Vagina (tissue), 2 donors: ENCODE measurements around the gene PKIG.
A peak's percentile ranks its signal among the peaks of the same experiment; 100 is the strongest.

Source experiments
- POLR2A ChIP-seq, 2 donors: fragments of 450-650 bp; IDR thresholded peaks; one replicate each; pipeline ENCODE4 v1.6.1; 2017; ENCODE audit warnings: antibody characterized with exemption in 2 of 2, mild to moderate bottlenecking in 2 of 2, moderate library complexity in 2 of 2
- POLR2AphosphoS5 ChIP-seq, 2 donors: sonication (generic); formaldehyde crosslinking; IDR thresholded peaks; one replicate each; pipeline ENCODE4 v1.9.0; 2017; ENCODE audit warnings: antibody characterized with exemption in 2 of 2, mild to moderate bottlenecking in 2 of 2, low read depth in 1 of 2; ENCODE audit not compliant: insufficient read depth in 1 of 2
- TF ChIP-seq, protein P1 (sequence below), 3 experiments: fragments of 450-650 bp in 2 of 3; fragments of 200-600 bp in 1 of 3; sonication (generic) in 1 of 3; IDR thresholded peaks; one replicate each; pipeline ENCODE4 v1.5.1; 2017 to 2019; ENCODE audit warnings: antibody characterized with exemption in 3 of 3, mild to moderate bottlenecking in 2 of 3, moderate library complexity in 2 of 3

DNA sequence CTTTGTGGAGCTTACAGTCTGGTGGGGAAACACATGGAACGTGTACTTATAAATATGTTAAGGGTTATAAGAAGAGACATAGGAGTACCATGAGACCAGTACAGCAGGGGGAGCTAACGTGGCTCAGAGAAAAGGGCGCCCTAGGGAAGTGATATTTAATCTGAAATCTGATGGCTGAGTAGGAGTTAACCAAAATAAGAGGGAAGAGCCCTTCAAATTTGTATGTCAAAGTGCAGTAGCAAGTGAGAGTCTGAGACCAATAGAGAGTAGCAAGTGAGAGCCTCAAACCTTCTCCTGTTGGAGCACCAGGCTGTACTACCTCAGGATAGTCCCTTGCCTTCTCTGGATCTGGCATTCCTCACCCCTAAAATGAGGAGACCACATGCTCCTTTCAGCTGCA lies 6.1 kb upstream of the PKIG start:
- TF ChIP-seq, protein P1, sequence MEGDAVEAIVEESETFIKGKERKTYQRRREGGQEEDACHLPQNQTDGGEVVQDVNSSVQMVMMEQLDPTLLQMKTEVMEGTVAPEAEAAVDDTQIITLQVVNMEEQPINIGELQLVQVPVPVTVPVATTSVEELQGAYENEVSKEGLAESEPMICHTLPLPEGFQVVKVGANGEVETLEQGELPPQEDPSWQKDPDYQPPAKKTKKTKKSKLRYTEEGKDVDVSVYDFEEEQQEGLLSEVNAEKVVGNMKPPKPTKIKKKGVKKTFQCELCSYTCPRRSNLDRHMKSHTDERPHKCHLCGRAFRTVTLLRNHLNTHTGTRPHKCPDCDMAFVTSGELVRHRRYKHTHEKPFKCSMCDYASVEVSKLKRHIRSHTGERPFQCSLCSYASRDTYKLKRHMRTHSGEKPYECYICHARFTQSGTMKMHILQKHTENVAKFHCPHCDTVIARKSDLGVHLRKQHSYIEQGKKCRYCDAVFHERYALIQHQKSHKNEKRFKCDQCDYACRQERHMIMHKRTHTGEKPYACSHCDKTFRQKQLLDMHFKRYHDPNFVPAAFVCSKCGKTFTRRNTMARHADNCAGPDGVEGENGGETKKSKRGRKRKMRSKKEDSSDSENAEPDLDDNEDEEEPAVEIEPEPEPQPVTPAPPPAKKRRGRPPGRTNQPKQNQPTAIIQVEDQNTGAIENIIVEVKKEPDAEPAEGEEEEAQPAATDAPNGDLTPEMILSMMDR (IDR thresholded peaks at IDR 0.05), result peak in 1 of 3 experiments; percentile 28
- TF ChIP-seq POLR2A (IDR thresholded peaks at IDR 0.05), result no peak
- TF ChIP-seq POLR2AphosphoS5 (IDR thresholded peaks at IDR 0.05; ENCODE audit: insufficient read depth in 1 of 2, low read depth in 1 of 2), result no peak
